ENCODE measurements around the gene PPP1R9B. TPM values are rescaled to one million over a fixed set of nuclear protein-coding genes. Genes with fewer than 3 reads are reported as not detected.

PPP1R9B gene
- polyA plus RNA-seq, 1 donor (not counting 4 experiments of a cell fraction or from before 2014, with no cell fraction given): 16.1 TPM

DNA sequence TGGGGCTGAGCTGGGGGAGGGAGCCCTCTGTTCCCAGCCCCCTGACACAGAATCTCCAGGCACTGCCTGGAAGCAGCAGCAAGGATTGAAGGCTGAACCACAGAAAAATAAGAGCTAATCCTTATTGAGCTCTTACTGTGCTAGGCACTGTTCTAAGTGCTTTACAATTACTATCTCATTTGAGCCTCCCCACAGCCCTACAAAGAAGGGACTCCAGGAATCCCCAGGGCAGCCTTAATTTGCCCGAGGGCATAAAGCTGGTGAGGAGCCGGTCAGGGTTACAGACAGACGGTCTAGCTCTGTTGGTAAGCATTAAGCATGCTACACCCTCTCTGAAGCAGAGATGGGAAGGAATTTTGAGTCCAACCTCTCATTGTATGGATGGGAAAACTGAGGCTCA lies 27.5 kb downstream of the PPP1R9B start:
- H4K20me1 ChIP-seq (ENCODE audit: control insufficient read depth, extremely low read depth, insufficient read depth, low read length): no peaks in the 10 kb centered on the region
- no peaks in the 10 kb centered on the region for H3K9me3 ChIP-seq (ENCODE audit: control insufficient read depth, low read depth, low read length)
- dilution Hi-C loops (cut with MboI; ENCODE audit: extremely low pct_ligation_motif_present, low sequenced_read_pairs): no loop called here
- H3K27me3 ChIP-seq (ENCODE audit: control insufficient read depth, extremely low read depth, insufficient read depth, low read length): peaks cover 23% of the 10 kb centered on the region
- H3K4me1 ChIP-seq (ENCODE audit: control insufficient read depth, extremely low read depth, insufficient read depth, low read length): peaks cover 10% of the 10 kb centered on the region
- DNase-seq (ENCODE audit: low read depth, low spot score): no peak
- no peak for FAIRE-seq
- no peaks in the 10 kb centered on the region for H3K9me1 ChIP-seq (ENCODE audit: control insufficient read depth, extremely low read depth, insufficient read depth, low read length)
- no peak overlapping the region for H3K4me2 ChIP-seq (ENCODE audit: control insufficient read depth, extremely low read depth, insufficient read depth, low read depth, low read length)
- H2AFZ ChIP-seq (ENCODE audit: control insufficient read depth, low read length): no peak overlapping the region
- H3K9ac ChIP-seq (ENCODE audit: control insufficient read depth, extremely low read depth, insufficient read depth, low read length): no peak overlapping the region
- no peak overlapping the region for H3K27ac ChIP-seq (ENCODE audit: control insufficient read depth, insufficient read depth, low read length)
- no peaks in the 10 kb centered on the region for H3K36me3 ChIP-seq (ENCODE audit: control insufficient read depth in 2 of 2, extremely low read depth in 1 of 2, insufficient read depth in 2 of 2, low read length in 2 of 2)
- H3K79me2 ChIP-seq (ENCODE audit: control insufficient read depth, insufficient read depth, low read length): no peaks in the 10 kb centered on the region
- H3K4me3 ChIP-seq (ENCODE audit: control insufficient read depth in 2 of 3, extremely low read depth in 1 of 3, insufficient read depth in 2 of 3, low read depth in 1 of 3, low read length in 3 of 3): no peak overlapping the region
- no peak for TF ChIP-seq CTCF (optimal IDR thresholded peaks at IDR 0.05 in 1 of 3, IDR thresholded peaks at IDR 0.05 in 1 of 3, conservative IDR thresholded peaks at IDR 0.05 in 1 of 3; ENCODE audit: extremely low read depth in 1 of 3, insufficient read depth in 2 of 3, low read length in 3 of 3)
- no peak for TF ChIP-seq EZH2 (IDR thresholded peaks at IDR 0.05; ENCODE audit: low read length)

GRCh38 chr17:50120475-50121253 lies 29.8 kb downstream of the PPP1R9B start:
- no peaks in the 10 kb centered on the region for H3K36me3 ChIP-seq (ENCODE audit: control insufficient read depth in 2 of 2, extremely low read depth in 1 of 2, insufficient read depth in 2 of 2, low read length in 2 of 2)
- H3K4me3 ChIP-seq (ENCODE audit: control insufficient read depth in 2 of 3, extremely low read depth in 1 of 3, insufficient read depth in 2 of 3, low read depth in 1 of 3, low read length in 3 of 3): no peak overlapping the region
- H2AFZ ChIP-seq (ENCODE audit: control insufficient read depth, low read length): no peak overlapping the region
- H3K9me1 ChIP-seq (ENCODE audit: control insufficient read depth, extremely low read depth, insufficient read depth, low read length): no peaks in the 10 kb centered on the region
- no peaks in the 10 kb centered on the region for H3K9me3 ChIP-seq (ENCODE audit: control insufficient read depth, low read depth, low read length)
- FAIRE-seq (no peak), DNase-seq (ENCODE audit: low read depth, low spot score) (no peak)
- H3K4me2 ChIP-seq (ENCODE audit: control insufficient read depth, extremely low read depth, insufficient read depth, low read depth, low read length): no peak overlapping the region
- H3K27me3 ChIP-seq (ENCODE audit: control insufficient read depth, extremely low read depth, insufficient read depth, low read length): peaks cover 28% of the 10 kb centered on the region
- H3K27ac ChIP-seq (ENCODE audit: control insufficient read depth, insufficient read depth, low read length): no peak overlapping the region
- no peak for TF ChIP-seq EZH2 (IDR thresholded peaks at IDR 0.05; ENCODE audit: low read length)
- no peak for TF ChIP-seq CTCF (optimal IDR thresholded peaks at IDR 0.05 in 1 of 3, IDR thresholded peaks at IDR 0.05 in 1 of 3, conservative IDR thresholded peaks at IDR 0.05 in 1 of 3; ENCODE audit: extremely low read depth in 1 of 3, insufficient read depth in 2 of 3, low read length in 3 of 3)
- H3K9ac ChIP-seq (ENCODE audit: control insufficient read depth, extremely low read depth, insufficient read depth, low read length): no peak overlapping the region
- H3K79me2 ChIP-seq (ENCODE audit: control insufficient read depth, insufficient read depth, low read length): no peaks in the 10 kb centered on the region
- no peaks in the 10 kb centered on the region for H4K20me1 ChIP-seq (ENCODE audit: control insufficient read depth, extremely low read depth, insufficient read depth, low read length)
- H3K4me1 ChIP-seq (ENCODE audit: control insufficient read depth, extremely low read depth, insufficient read depth, low read length): peaks cover 5% of the 10 kb centered on the region
- dilution Hi-C loops (cut with MboI; ENCODE audit: extremely low pct_ligation_motif_present, low sequenced_read_pairs): no loop called here
